SU-DHL-6 (cell line): ENCODE measurements around the gene LRBA.

Experiments used
- H2AFZ ChIP-seq: fragments of 200-600 bp; sonication (generic); 2 replicates; pipeline ENCODE4 v1.6.1; 2014; ENCODE audit warnings: low read depth, mild to moderate bottlenecking, moderate library complexity, mixed read lengths, antibody characterized with exemption, low read length; ENCODE audit not compliant: severe bottlenecking
- H3F3A ChIP-seq: fragments of 200-600 bp; shearing (Covaris generic); 2 replicates; pipeline ENCODE4 v1.6.0; 2016; ENCODE audit warnings: antibody characterized with exemption, mild to moderate bottlenecking; ENCODE audit not compliant: insufficient read depth
- H3K27ac ChIP-seq: fragments of 200-600 bp; sonication (generic); 2 replicates; pipeline ENCODE4 v1.5.1; 2016; ENCODE audit warnings: low read depth, mild to moderate bottlenecking, low read length, moderate library complexity, mixed read lengths
- H3K27me3 ChIP-seq: fragments of 200-600 bp; sonication (generic), shearing (Covaris generic); 2 replicates; pipeline ENCODE4 v1.6.0; 2014; ENCODE audit warnings: mild to moderate bottlenecking, low read length
- H3K36me3 ChIP-seq: fragments of 200-600 bp; sonication (generic); 2 replicates; pipeline ENCODE4 v1.6.1; 2014; ENCODE audit warnings: mild to moderate bottlenecking, low read length, mixed read lengths
- H3K4me2 ChIP-seq: fragments of 300-600, 200-600 bp; shearing (Covaris generic), sonication (generic); 2 replicates; pipeline ENCODE4 v1.6.0; 2014; ENCODE audit warnings: low read length, low read depth, mild to moderate bottlenecking; ENCODE audit not compliant: poor library complexity, severe bottlenecking
- H3K4me3 ChIP-seq: fragments of 200-600 bp; sonication (generic); 2 replicates; pipeline ENCODE4 v1.5.1; 2014; ENCODE audit warnings: antibody characterized with exemption, low read length, mild to moderate bottlenecking, mixed read lengths; ENCODE audit not compliant: insufficient read depth, poor library complexity, severe bottlenecking
- H3K79me2 ChIP-seq: fragments of 200-600 bp; sonication (generic); 2 replicates; pipeline ENCODE4 v1.6.1; 2014; ENCODE audit warnings: mild to moderate bottlenecking, low read length, moderate library complexity; ENCODE audit not compliant: insufficient read depth
- H3K9ac ChIP-seq: fragments of 200-600 bp; sonication (generic); 2 replicates; pipeline ENCODE4 v1.7.0; 2014; ENCODE audit warnings: mild to moderate bottlenecking, low read length
- H3K9me2 ChIP-seq: fragments of 200-600 bp; sonication (generic); replicated peaks from 2 replicates; pipeline ENCODE4 v1.6.1; 2014; ENCODE audit warnings: low read length; ENCODE audit not compliant: insufficient read depth
- H3K9me3 ChIP-seq: fragments of 200-600 bp; sonication (generic); 2 replicates; pipeline ENCODE4 v1.6.1; 2014; ENCODE audit warnings: low read length, mixed read lengths; ENCODE audit not compliant: insufficient read depth
- H4K20me1 ChIP-seq: fragments of 200-600 bp; sonication (generic); 2 replicates; pipeline ENCODE4 v1.6.1; 2014; ENCODE audit warnings: low read depth, mild to moderate bottlenecking, antibody characterized with exemption, low read length, moderate library complexity, mixed read lengths
- CTCF ChIP-seq: fragments of 200-600 bp; sonication (generic); IDR thresholded peaks from one replicate; pipeline ENCODE4 v1.5.1; 2017; ENCODE audit warnings: antibody characterized with exemption, mild to moderate bottlenecking, low read length, moderate library complexity; ENCODE audit not compliant: insufficient read depth, poor library complexity, severe bottlenecking
- EZH2phosphoT487 ChIP-seq: fragments of 200-600 bp; sonication (generic), shearing (Covaris generic); conservative IDR thresholded peaks from 2 replicates; pipeline ENCODE4 v1.6.1; 2018; ENCODE audit warnings: mild to moderate bottlenecking, antibody characterized with exemption, low read length, moderate library complexity, mixed read lengths

Gene LRBA

GRCh38 chr4:151015459-151016347, 619 bp upstream of the LRBA start:
- Histone ChIP-seq H3K9me2 (no peaks in the 10 kb centered on the region), H3F3A (no peaks in the 10 kb centered on the region), H3K36me3 (no peaks in the 10 kb centered on the region), H4K20me1 (no peaks in the 10 kb centered on the region), H3K4me3 (peak overlapping the region; percentile 84), H3K9ac (peak overlapping the region; percentile 91), H3K27ac (peak overlapping the region; percentile 87), H3K4me2 (peak overlapping the region; percentile 98), H3K27me3 (no peaks in the 10 kb centered on the region), H2AFZ (peak overlapping the region; percentile 98), H3K9me3 (no peaks in the 10 kb centered on the region), H3K79me2 (peaks cover 42% of the 10 kb centered on the region)
- no peak for TF ChIP-seq EZH2phosphoT487
- no peak for TF ChIP-seq CTCF

DNA sequence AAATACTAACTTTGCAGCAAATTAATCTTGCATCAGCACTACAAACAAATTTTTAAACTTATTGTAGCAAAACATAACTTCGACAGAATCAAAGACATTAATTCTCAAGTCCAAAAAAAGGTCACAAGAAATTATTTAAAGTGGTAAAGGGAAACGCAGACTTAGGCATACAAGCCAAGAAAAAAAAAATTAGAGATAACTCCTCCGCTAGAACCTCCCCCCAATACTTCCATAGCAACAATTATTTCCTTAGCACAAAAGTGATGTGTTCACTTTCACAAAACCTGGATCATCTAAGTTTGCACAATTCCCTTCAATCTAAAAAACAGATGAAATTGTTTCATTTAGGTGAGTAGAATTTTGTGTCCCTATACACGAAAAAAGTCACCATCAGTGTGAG, 1.1 kb downstream of the LRBA start:
- H3K27ac ChIP-seq = peak overlapping the region; percentile 87; the same call in 1 of the 2 replicates
- H3K36me3 ChIP-seq = no peaks in the 10 kb centered on the region; the same call in 1 of the 2 replicates
- no peak for TF ChIP-seq EZH2phosphoT487
- TF ChIP-seq CTCF = no peak
- peaks cover 55% of the 10 kb centered on the region for H3K79me2 ChIP-seq
- H3K4me3 ChIP-seq = peak overlapping the region; percentile 84
- peak overlapping the region; percentile 95 for H2AFZ ChIP-seq
- no peaks in the 10 kb centered on the region for H3K27me3 ChIP-seq
- no peaks in the 10 kb centered on the region for H3F3A ChIP-seq
- H3K9me3 ChIP-seq = no peaks in the 10 kb centered on the region
- no peaks in the 10 kb centered on the region for H4K20me1 ChIP-seq
- peak overlapping the region; percentile 91 for H3K9ac ChIP-seq
- no peaks in the 10 kb centered on the region for H3K9me2 ChIP-seq
- peak overlapping the region; percentile 98 for H3K4me2 ChIP-seq

DNA sequence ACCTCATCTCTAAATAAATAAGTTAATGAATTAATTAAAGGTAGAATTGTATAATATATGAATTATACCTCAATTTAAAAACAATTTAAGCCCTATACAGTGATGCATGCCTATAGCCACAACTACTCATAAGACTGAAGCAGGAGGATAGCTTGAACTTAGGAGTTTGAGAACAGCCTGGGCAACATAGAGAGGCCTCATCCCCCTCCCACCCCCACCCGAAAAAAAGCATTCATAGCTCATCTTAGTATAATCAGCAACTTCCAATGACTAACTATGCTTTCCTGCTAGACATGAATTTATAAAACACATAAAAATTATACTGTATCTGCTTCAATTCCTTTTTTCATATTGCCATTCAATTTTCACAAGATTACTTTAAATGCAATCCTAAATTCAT, 1.6 kb downstream of the LRBA start:
- TF ChIP-seq EZH2phosphoT487 = no peak
- no peak for TF ChIP-seq CTCF
- peak overlapping the region; percentile 91 for H3K9ac ChIP-seq
- peak overlapping the region; percentile 98 for H3K4me2 ChIP-seq
- H3K36me3 ChIP-seq = no peaks in the 10 kb centered on the region; the same call in 1 of the 2 replicates
- H3K9me3 ChIP-seq = no peaks in the 10 kb centered on the region
- no peak overlapping the region for H2AFZ ChIP-seq
- H3K27ac ChIP-seq = peak overlapping the region; percentile 87; the same call in 1 of the 2 replicates
- H3K27me3 ChIP-seq = no peaks in the 10 kb centered on the region
- peaks cover 56% of the 10 kb centered on the region for H3K79me2 ChIP-seq
- H3K9me2 ChIP-seq = no peaks in the 10 kb centered on the region
- H3F3A ChIP-seq = no peaks in the 10 kb centered on the region
- no peaks in the 10 kb centered on the region for H4K20me1 ChIP-seq
- H3K4me3 ChIP-seq = peak overlapping the region; percentile 84
